GM12891 (cell line): ENCODE results near the gene LAPTM4A.
"Not testable (repeated sequence)": the region's sequence is repeated elsewhere in the genome, so short reads cannot be mapped to it uniquely, and the experiment has no call there.

ENCODE experiments used
- DNase-seq: peaks from one replicate; pipeline ENCODE4 v3.0.0; 2011; ENCODE audit warnings: low spot score; ENCODE audit not compliant: insufficient read length
- FAIRE-seq: peaks from 2 replicates; lab custom pipeline; 2011; peaks lifted over from hg19 to GRCh38; lab: Jason Lieb, UNC
- PAX5 ChIP-seq: IDR thresholded peaks from 2 replicates; pipeline ENCODE4 v1.6.1; 2011; ENCODE audit warnings: low read length, moderate library complexity, mild to moderate bottlenecking; ENCODE audit not compliant: insufficient read depth, severe bottlenecking
- POLR2A ChIP-seq: IDR thresholded peaks from 2 replicates; pipeline ENCODE4 v1.6.1; 2011; ENCODE audit warnings: low read depth, low read length, control low read depth
- POLR2AphosphoS5 ChIP-seq: IDR thresholded peaks from 2 replicates; pipeline ENCODE4 v1.6.1; 2011; ENCODE audit warnings: low read depth, low read length, control low read depth
- POU2F2 ChIP-seq: IDR thresholded peaks from 2 replicates; pipeline ENCODE4 v1.6.1; 2011; ENCODE audit warnings: low read depth, mild to moderate bottlenecking, control low read depth, low read length, moderate library complexity
- SPI1 ChIP-seq: IDR thresholded peaks from 2 replicates; pipeline ENCODE4 v1.6.1; 2011; ENCODE audit warnings: low read depth, low read length, control low read depth
- TAF1 ChIP-seq: IDR thresholded peaks from 2 replicates; pipeline ENCODE4 v1.6.1; 2011; ENCODE audit warnings: low read depth, low read length, control low read depth

The LAPTM4A gene

GRCh38 chr2:20076757-20077156 lies 25.3 kb upstream of the LAPTM4A start:
- FAIRE-seq (no peak), DNase-seq (no peak)
- TF ChIP-seq POU2F2 (no peak), TAF1 (no peak), POLR2AphosphoS5 (no peak), SPI1 (no peak), POLR2A (no peak), PAX5 (no peak)

- no peak for FAIRE-seq
- no peak for DNase-seq
- no peak for TF ChIP-seq POU2F2
- no peak for TF ChIP-seq TAF1
- no peak for TF ChIP-seq PAX5
- TF ChIP-seq SPI1 = no peak
- no peak for TF ChIP-seq POLR2AphosphoS5
- no peak for TF ChIP-seq POLR2A
Measured at GRCh38 chr2:20074901-20075300, 23.5 kb upstream of the LAPTM4A start.

GRCh38 chr2:20074046-20074648 lies 22.7 kb upstream of the LAPTM4A start:
- not testable (repeated sequence) for FAIRE-seq, DNase-seq

- no peak for TF ChIP-seq SPI1
- no peak for TF ChIP-seq POLR2AphosphoS5
- TF ChIP-seq PAX5 = no peak
- no peak for TF ChIP-seq POLR2A
- TF ChIP-seq POU2F2 = no peak
- TF ChIP-seq TAF1 = no peak
- FAIRE-seq = no peak
- no peak for DNase-seq
Measured at GRCh38 chr2:20073460-20073859, 22.0 kb upstream of the LAPTM4A start.

GRCh38 chr2:20072436-20073158 lies 21.2 kb upstream of the LAPTM4A start:
- DNase-seq (no peak), FAIRE-seq (no peak)
- TF ChIP-seq TAF1 (no peak), PAX5 (no peak), POLR2A (no peak), POU2F2 (no peak), POLR2AphosphoS5 (no peak), SPI1 (no peak)

GRCh38 chr2:20071397-20072383 lies 20.3 kb upstream of the LAPTM4A start:
- no peak for FAIRE-seq
- DNase-seq = no peak
- no peak for TF ChIP-seq SPI1
- no peak for TF ChIP-seq POLR2AphosphoS5
- no peak for TF ChIP-seq POLR2A
- TF ChIP-seq TAF1 = no peak
- TF ChIP-seq PAX5 = no peak
- TF ChIP-seq POU2F2 = no peak

- DNase-seq = no peak
- no peak for FAIRE-seq
- TF ChIP-seq PAX5 (no peak), POLR2AphosphoS5 (no peak), SPI1 (no peak), POLR2A (no peak), POU2F2 (no peak), TAF1 (no peak)
Measured at GRCh38 chr2:20069756-20070155, 18.3 kb upstream of the LAPTM4A start.

GRCh38 chr2:20067992-20068584 lies 16.7 kb upstream of the LAPTM4A start:
- FAIRE-seq (no peak), DNase-seq (no peak)
- TF ChIP-seq POU2F2 (no peak), PAX5 (no peak), SPI1 (no peak), POLR2A (no peak), POLR2AphosphoS5 (no peak), TAF1 (no peak)
